CD4-positive, alpha-beta T cell treated with Interleukin-12 subunit alpha and Interleukin-12 subunit beta, for 1 hour (primary cell): ENCODE data around the gene CDKN1B.

Experiments
- DNase-seq: peaks from one replicate; pipeline ENCODE4 v3.0.0-alpha.2; 2020

Gene CDKN1B

DNA sequence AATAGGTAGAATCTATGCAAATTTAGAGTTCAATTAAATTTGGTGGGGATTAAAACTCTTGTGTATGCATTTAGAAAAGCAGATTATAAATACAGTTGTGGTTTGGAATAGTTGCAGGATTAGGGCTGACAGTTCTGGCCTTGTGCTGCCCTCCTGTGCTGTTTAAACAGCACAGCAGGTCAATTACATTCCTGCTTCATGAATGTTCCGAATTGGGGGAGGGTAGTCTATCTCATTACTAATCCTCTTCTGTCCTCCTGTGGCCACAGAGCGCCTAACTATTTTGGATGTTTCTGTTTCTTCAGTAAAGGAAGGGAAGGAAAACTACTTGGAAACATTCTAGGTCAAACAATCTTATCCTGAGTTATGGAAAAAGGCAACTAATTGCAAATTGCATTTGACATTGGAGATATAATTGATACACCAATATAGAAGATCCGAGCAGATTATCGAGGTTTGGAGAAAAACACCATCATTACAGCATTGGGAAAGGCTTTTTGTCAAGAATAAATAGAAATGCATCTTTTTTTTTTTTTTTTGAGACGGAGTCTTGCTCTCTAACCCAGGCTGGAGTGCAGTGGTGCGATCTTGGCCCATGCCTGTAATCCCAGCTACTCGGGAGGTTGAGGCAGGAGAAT, 12.5 kb upstream of the CDKN1B start:
- peak; percentile 65 for DNase-seq

- peak; percentile 81 for DNase-seq
Measured at GRCh38 chr12:12705838-12706520, 11.2 kb upstream of the CDKN1B start.

GRCh38 chr12:12713932-12714275, 3.3 kb upstream of the CDKN1B start:
- no peak for DNase-seq

- DNase-seq: peak; percentile 83
Measured at GRCh38 chr12:12714276-12715021, 2.7 kb upstream of the CDKN1B start.

DNA sequence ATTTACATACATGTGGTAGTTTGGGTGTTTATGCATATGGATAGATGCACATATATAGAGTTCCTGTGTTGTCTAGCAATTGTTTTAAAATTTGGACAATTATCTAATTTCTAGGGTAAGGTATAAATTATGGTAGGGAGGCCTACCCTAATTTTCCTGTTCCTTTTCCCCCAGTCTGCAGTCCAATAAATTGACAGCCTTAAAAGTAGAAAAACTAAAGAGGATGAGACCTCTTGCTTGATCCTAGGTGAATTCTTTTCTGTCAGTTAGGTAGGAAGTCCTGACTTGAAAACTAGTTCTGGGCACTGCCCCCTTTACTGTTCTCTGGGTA, 2.1 kb upstream of the CDKN1B start:
- DNase-seq: no peak

- peak; percentile 62 for DNase-seq
Measured at GRCh38 chr12:12715459-12716150, 1.6 kb upstream of the CDKN1B start.

GRCh38 chr12:12716151-12716792, 896 bp upstream of the CDKN1B start:
- DNase-seq: peak; percentile 48

DNA sequence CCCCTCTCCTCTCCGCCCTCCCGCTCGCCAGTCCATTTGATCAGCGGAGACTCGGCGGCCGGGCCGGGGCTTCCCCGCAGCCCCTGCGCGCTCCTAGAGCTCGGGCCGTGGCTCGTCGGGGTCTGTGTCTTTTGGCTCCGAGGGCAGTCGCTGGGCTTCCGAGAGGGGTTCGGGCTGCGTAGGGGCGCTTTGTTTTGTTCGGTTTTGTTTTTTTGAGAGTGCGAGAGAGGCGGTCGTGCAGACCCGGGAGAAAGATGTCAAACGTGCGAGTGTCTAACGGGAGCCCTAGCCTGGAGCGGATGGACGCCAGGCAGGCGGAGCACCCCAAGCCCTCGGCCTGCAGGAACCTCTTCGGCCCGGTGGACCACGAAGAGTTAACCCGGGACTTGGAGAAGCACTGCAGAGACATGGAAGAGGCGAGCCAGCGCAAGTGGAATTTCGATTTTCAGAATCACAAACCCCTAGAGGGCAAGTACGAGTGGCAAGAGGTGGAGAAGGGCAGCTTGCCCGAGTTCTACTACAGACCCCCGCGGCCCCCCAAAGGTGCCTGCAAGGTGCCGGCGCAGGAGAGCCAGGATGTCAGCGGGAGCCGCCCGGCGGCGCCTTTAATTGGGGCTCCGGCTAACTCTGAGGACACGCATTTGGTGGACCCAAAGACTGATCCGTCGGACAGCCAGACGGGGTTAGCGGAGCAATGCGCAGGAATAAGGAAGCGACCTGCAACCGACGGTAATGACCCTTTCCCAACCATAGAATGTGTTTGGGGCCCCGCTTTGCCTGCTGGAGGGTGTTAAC, 615 bp downstream of the CDKN1B start:
- DNase-seq: peak; percentile 36

GRCh38 chr12:12718381-12718759, 1.2 kb downstream of the CDKN1B start:
- DNase-seq: peak; percentile 35

- DNase-seq: peak; percentile 48
Measured at GRCh38 chr12:12718853-12719252, 1.7 kb downstream of the CDKN1B start.

DNA sequence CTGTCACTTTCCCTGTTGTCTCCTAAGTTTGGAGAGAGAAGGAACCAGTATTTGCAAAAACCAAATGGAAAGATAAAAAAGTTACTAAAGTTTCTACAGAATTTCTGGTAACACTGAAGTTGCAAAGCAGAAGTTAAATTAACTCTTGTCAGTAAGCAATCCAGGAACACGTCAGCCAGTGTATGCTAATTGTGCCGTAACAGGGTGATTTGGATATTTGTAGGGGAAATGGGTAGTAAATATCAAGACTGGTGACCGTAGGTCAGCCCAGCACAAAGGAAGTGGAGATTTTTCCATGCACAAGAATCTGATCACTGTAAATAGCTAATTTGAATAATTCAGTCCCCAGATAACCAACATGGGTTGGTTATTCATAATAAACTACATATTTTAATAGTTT, 2.3 kb downstream of the CDKN1B start:
- peak; percentile 43 for DNase-seq

- DNase-seq: no peak
Measured at GRCh38 chr12:12720052-12720451, 2.9 kb downstream of the CDKN1B start.

- peak; percentile 33 for DNase-seq
Measured at GRCh38 chr12:12720672-12721161, 3.5 kb downstream of the CDKN1B start.

DNA sequence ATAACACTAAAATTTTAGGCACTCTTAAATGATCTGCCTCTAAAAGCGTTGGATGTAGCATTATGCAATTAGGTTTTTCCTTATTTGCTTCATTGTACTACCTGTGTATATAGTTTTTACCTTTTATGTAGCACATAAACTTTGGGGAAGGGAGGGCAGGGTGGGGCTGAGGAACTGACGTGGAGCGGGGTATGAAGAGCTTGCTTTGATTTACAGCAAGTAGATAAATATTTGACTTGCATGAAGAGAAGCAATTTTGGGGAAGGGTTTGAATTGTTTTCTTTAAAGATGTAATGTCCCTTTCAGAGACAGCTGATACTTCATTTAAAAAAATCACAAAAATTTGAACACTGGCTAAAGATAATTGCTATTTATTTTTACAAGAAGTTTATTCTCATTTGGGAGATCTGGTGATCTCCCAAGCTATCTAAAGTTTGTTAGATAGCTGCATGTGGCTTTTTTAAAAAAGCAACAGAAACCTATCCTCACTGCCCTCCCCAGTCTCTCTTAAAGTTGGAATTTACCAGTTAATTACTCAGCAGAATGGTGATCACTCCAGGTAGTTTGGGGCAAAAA, 4.1 kb downstream of the CDKN1B start:
- DNase-seq: peak; percentile 68

- no peak for DNase-seq
Measured at GRCh38 chr12:12721814-12722434, 4.8 kb downstream of the CDKN1B start.

DNA sequence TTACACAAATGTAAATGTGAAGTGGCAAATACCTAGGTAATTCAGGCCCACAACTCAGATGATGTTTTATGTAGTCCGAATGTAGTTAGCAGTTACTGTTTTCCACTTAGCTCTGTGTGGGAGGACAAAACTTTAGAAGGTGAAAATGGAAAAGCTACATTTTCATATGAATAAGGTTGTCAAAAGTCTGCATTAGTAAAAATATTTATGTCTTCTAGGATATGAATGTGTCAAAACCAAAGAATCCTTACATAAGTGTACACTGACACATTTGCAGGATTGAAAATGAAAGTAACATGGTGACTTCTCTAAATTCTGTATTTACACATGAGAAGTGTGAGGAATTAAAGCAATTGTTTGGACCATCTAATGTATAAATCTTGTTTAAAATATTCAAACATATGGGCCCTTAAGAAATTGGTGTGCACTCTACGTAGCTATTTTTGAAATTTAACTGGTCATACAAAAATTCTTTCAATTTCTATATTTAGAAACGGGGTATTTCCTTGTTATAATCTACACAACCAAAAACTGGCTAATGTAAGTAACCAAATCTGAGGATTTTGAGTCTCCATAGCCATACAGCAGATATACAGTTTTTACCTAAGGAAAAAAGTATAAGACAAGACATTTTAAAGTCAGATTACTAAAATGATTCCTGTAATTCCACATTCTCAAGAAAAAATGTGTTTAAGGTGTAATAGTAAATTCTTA, 5.4 kb downstream of the CDKN1B start:
- DNase-seq: peak; percentile 55

DNA sequence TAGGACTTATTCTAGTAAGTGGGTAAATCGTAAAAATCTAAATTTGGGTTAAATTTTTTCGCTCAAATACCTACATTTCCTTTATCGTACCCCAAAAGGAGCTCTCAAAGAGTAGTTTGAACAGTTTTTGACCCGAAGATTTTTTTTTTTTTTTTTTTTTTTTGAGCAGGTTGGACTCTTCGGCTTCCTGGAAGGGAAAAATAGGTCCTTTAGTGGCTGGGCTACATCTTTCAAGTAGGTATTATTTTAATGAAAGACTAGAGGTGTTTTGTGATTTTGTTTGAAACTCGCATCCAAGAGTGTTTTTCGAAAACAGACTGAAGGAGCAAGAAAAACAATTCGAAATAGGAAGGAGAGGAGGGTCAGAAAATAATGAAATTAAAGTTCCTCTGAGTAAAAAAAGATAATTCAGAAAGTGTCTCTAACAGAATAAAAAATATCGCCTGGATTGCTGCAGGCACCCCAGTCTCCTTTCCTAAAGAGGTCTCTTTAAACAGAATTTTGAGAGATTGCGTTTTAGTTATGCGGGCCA, 6.0 kb downstream of the CDKN1B start:
- DNase-seq: peak; percentile 49

DNA sequence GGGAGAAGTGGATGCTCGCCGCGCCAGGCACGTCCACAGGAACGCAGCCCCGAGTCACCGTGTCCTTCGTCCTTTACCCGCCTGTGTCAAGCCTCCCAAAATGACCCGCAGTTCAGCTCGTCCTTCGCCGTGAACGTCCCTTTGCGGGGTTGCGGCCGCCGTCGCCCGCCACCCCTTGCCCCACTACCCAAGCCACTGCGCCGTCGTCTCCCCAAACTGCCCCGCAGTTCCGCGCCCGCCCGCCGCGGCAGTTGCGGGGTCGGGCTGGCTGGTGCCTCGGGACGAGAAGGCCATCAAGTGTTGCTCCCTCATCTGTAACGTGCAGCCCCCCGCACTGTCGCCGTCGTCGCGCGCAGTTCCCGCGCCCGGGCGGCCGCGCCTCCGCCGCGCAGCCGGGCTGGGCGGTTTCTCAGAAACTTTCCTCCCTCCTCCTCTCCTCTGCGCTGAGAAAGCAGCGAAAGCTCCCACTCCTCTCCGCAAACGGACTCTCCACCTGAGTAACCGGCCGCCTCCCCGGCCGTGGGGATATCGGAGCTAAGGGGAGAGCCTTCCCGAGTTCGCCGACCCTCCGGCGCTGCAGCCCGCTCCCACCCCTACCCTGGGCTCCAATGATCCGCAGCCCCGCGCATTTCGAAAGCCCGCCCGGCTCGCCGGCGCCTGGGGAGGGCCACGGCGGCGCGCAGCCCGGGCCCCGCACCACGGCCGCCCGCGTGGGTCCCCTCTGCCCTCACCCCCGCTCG, 6.7 kb downstream of the CDKN1B start:
- peak; percentile 57 for DNase-seq

- no peak for DNase-seq
Measured at GRCh38 chr12:12724421-12725085, 7.4 kb downstream of the CDKN1B start.
